ENCODE results near the gene PRCD. TPM values are rescaled to one million over a fixed set of nuclear protein-coding genes. Genes with fewer than 3 reads are reported as not detected.

The PRCD gene
- total RNA-seq, 2 experiments from 2014 or later = not detected

Other genes with a start within 250 kb of the PRCD start
- gene QRICH2, start 231.8 kb upstream of the PRCD start, total RNA-seq = 1 to 10 TPM; 3.6 to 3.7 TPM
- 10 to 100 TPM; 58.7 to 63.0 TPM for gene PRPSAP1, start 186.1 kb upstream of the PRCD start, total RNA-seq
- 1 to 10 TPM; 1.4 to 1.6 TPM for gene SPHK1, start 155.4 kb upstream of the PRCD start, total RNA-seq
- 10 to 100 TPM; 30.5 to 31.3 TPM for gene UBE2O, start 86.9 kb upstream of the PRCD start, total RNA-seq
- gene AANAT, start 72.4 kb upstream of the PRCD start, total RNA-seq = not detected
- gene RHBDF2, start 38.6 kb upstream of the PRCD start, total RNA-seq = 10 to 100 TPM; 37.1 to 41.6 TPM
- not detected for gene CYGB, start 2.3 kb upstream of the PRCD start, total RNA-seq
- gene ST6GALNAC2, start 45.8 kb downstream of the PRCD start, total RNA-seq = not detected
- 1 to 10 TPM; 1.4 to 2.1 TPM for gene ST6GALNAC1, start 103.7 kb downstream of the PRCD start, total RNA-seq
- 10 to 100 TPM; 25.7 to 27.3 TPM for gene MXRA7, start 170.9 kb downstream of the PRCD start, total RNA-seq
- 10 to 100 TPM; 42.9 to 51.3 TPM for gene JMJD6, start 186.6 kb downstream of the PRCD start, total RNA-seq
- 10 to 100 TPM; 33.0 to 35.7 TPM for gene METTL23, start 186.8 kb downstream of the PRCD start, total RNA-seq
- gene SRSF2, start 197.3 kb downstream of the PRCD start, total RNA-seq = 100 to 1,000 TPM; 398 to 443 TPM
- gene MFSD11, start 198.1 kb downstream of the PRCD start, total RNA-seq = 10 to 100 TPM; 21.8 to 27.7 TPM

All from activated CD4-positive, alpha-beta T cell treated with anti-CD3 and anti-CD28 coated beads, Interleukin-2, amount 10 ng/mL, durations not matched to agents 7 days and 5 days (primary cell).